Measurements from ENCODE around the gene PSMC5.

- no peak for TF ChIP-seq CTCF (IDR thresholded peaks at IDR 0.05)
- TF ChIP-seq POLR2A (IDR thresholded peaks at IDR 0.05) = no peak
Observed at GRCh38 chr17:63832455-63832854, 5.2 kb downstream of the PSMC5 start.

Data from lower leg skin (tissue), 3 donors.